Testis (tissue), 2 donors: ENCODE measurements around the gene FARS2.

ENCODE experiments used
- POLR2A ChIP-seq: fragments of 450-650 bp; IDR thresholded peaks from one replicate; pipeline ENCODE4 v1.6.1; 2017; ENCODE audit warnings: antibody characterized with exemption, mild to moderate bottlenecking, moderate library complexity
- TF ChIP-seq, protein P1 (sequence below), 3 experiments: fragments of 450-650 bp in 2 of 3; fragments of 200-600 bp in 1 of 3; sonication (generic) in 1 of 3; IDR thresholded peaks; one replicate each; pipeline ENCODE4 v1.5.1; 2016 to 2019; ENCODE audit warnings: antibody characterized with exemption in 3 of 3, mild to moderate bottlenecking in 2 of 3, moderate library complexity in 1 of 3

DNA sequence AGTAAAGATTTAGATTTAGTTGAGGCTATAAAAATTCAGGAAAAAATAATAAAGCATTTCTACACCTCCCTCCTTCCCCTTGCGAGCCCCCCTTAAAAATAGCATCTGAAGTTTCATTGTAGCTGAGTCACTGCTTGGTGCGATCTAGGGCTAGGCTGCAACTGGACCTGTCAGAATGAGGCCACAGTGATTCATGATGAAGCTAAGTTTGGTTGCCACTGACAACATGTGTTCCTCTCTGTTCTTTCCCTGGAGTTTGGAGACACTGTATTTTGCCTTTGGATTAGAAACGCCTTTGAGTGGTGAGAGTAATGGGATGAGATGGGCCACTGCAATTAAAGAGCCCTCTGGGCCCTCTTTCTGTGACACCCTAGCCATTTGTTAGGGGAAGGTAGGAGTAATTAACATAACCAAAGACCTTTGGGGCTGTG lies 411.3 kb downstream of the FARS2 start:
- TF ChIP-seq, protein P1, sequence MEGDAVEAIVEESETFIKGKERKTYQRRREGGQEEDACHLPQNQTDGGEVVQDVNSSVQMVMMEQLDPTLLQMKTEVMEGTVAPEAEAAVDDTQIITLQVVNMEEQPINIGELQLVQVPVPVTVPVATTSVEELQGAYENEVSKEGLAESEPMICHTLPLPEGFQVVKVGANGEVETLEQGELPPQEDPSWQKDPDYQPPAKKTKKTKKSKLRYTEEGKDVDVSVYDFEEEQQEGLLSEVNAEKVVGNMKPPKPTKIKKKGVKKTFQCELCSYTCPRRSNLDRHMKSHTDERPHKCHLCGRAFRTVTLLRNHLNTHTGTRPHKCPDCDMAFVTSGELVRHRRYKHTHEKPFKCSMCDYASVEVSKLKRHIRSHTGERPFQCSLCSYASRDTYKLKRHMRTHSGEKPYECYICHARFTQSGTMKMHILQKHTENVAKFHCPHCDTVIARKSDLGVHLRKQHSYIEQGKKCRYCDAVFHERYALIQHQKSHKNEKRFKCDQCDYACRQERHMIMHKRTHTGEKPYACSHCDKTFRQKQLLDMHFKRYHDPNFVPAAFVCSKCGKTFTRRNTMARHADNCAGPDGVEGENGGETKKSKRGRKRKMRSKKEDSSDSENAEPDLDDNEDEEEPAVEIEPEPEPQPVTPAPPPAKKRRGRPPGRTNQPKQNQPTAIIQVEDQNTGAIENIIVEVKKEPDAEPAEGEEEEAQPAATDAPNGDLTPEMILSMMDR (IDR thresholded peaks at IDR 0.05) = no peak
- no peak for TF ChIP-seq POLR2A
